Activated T-cell treated with anti-CD3 and anti-CD28 coated beads, Interleukin-2, amount 50 U/mL, for 24 hours (primary cell): ENCODE data around the gene KLHL29.

Source experiments
- DNase-seq: peaks from one replicate; pipeline ENCODE4 v3.0.0-alpha.2; 2020
- H3K27ac Mint-ChIP-seq: 2 replicates; pipeline ENCODE4 v1.8.0; 2020; ENCODE audit warnings: mild to moderate bottlenecking, mixed read lengths
- H3K27me3 Mint-ChIP-seq: 2 replicates; pipeline ENCODE4 v1.8.0; 2020; ENCODE audit warnings: mixed read lengths
- H3K36me3 Mint-ChIP-seq: 2 replicates; pipeline ENCODE4 v1.8.0; 2020; ENCODE audit warnings: low read depth, mixed read lengths
- H3K4me1 Mint-ChIP-seq: 2 replicates; pipeline ENCODE4 v1.8.0; 2020; ENCODE audit warnings: low read depth, mixed read lengths
- H3K4me3 Mint-ChIP-seq: 2 replicates; pipeline ENCODE4 v1.8.0; 2020; ENCODE audit warnings: mild to moderate bottlenecking, moderate library complexity, mixed read lengths
- H3K9me3 Mint-ChIP-seq: 2 replicates; pipeline ENCODE4 v1.8.0; 2020; ENCODE audit warnings: mixed read lengths

Gene KLHL29

DNA sequence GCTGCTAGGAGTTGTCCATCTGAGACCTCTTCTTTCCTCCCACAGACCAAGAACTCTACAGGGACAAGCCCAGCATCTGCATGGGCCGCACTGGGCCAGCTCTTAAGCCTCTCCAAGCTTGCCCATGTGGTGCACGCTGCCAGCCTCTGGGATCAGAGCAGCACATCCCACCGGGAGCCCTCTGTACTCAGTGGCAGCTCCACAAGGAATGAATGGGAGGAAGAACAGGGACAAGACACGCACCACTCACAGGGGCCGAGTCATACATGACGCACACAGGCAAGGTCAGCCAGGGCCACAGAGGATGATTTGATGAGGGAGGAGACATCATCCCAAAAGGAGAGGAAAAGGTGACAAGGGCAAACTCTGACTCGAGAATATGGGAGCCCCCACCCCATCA is 268.3 kb downstream of the KLHL29 start:
- H3K36me3 Mint-ChIP-seq, result no peaks in the 10 kb centered on the region
- H3K27ac Mint-ChIP-seq, result no peak overlapping the region
- no peak for DNase-seq
- peaks cover 2% of the 10 kb centered on the region for H3K4me1 Mint-ChIP-seq
- no peaks in the 10 kb centered on the region for H3K27me3 Mint-ChIP-seq
- H3K4me3 Mint-ChIP-seq, result no peak overlapping the region
- H3K9me3 Mint-ChIP-seq, result no peaks in the 10 kb centered on the region

- Mint-ChIP-seq H3K27me3 (no peaks in the 10 kb centered on the region), H3K9me3 (no peaks in the 10 kb centered on the region)
These were observed 269.8 kb downstream of the KLHL29 start for GRCh38 chr2:23654756-23655155.

DNA sequence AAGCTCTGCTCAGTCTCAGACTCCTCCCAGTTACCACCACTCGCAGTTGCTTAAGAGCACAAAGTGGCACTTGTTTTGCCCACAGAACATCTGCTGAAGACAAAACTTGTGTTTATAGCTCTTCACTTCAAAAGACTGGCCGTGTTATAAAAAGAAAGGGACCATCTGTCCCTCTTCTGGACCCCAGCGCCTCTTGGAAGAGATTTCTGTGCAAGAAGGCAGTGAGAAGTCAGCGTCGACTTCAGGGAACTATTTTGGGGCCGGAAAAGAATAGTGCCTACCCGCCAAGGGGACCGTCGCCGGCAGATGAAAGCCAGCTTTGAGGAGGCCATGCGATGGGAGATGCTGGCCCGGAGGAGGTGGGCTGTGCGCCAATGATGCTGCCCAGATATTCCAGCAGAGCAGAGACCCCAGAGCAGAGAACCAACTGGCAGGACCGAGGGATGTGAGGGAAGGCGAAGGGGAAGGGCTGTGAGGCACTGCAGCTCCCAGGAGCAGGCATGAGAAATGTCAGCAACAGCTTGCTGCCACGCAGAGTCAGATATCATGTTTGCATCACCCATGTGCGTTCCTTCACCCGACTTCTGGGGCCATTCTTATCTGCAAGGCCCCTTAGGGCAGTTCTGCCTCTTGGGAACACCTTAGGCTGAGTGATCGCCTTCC is 271.1 kb downstream of the KLHL29 start:
- Mint-ChIP-seq H3K27ac (no peak overlapping the region), H3K27me3 (no peaks in the 10 kb centered on the region), H3K4me1 (peaks cover 9% of the 10 kb centered on the region), H3K4me3 (no peak overlapping the region), H3K36me3 (no peaks in the 10 kb centered on the region), H3K9me3 (no peaks in the 10 kb centered on the region)
- DNase-seq, result no peak

More at GRCh38 chr2:23654756-23655155, 269.8 kb downstream of the KLHL29 start:
- DNase-seq, result no peak
- H3K36me3 Mint-ChIP-seq, result no peaks in the 10 kb centered on the region
- H3K4me3 Mint-ChIP-seq, result no peak overlapping the region
- H3K27ac Mint-ChIP-seq, result no peak overlapping the region
- H3K4me1 Mint-ChIP-seq, result peaks cover 9% of the 10 kb centered on the region

- Mint-ChIP-seq H3K4me1 (peaks cover 9% of the 10 kb centered on the region), H3K27ac (no peak overlapping the region), H3K36me3 (no peaks in the 10 kb centered on the region), H3K4me3 (no peak overlapping the region), H3K27me3 (no peaks in the 10 kb centered on the region), H3K9me3 (no peaks in the 10 kb centered on the region)
- no peak for DNase-seq
These were observed 271.6 kb downstream of the KLHL29 start for GRCh38 chr2:23656597-23656973.

- Mint-ChIP-seq H3K4me3 (no peak overlapping the region), H3K36me3 (no peaks in the 10 kb centered on the region), H3K27me3 (peaks cover 6% of the 10 kb centered on the region), H3K27ac (no peak overlapping the region), H3K4me1 (peaks cover 9% of the 10 kb centered on the region), H3K9me3 (no peaks in the 10 kb centered on the region)
- no peak for DNase-seq
These were observed 272.4 kb downstream of the KLHL29 start for GRCh38 chr2:23657371-23657770.

DNA sequence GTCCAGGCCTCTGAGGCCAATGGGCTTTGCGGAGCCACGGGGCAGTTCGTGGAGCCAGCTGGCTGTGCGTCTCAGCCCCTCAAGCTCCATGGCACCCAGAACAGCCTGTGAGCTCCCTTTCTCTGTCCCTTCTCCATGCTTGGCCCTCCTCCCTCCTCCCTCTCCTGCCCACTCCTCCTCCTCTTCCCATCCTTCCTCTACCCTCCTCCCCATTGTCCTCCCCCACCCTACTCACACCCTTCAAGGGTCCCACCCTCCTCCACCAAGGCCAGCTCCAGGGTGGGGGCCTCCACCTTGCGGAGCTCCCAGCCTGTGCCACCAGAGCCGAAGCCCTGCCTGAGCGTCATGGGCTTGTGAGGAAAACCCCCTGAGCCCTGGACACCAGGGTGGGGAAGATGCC is 273.0 kb downstream of the KLHL29 start:
- Mint-ChIP-seq H3K9me3 (no peaks in the 10 kb centered on the region), H3K27ac (no peak overlapping the region), H3K27me3 (peaks cover 10% of the 10 kb centered on the region), H3K36me3 (no peaks in the 10 kb centered on the region), H3K4me3 (no peak overlapping the region), H3K4me1 (peaks cover 9% of the 10 kb centered on the region)
- DNase-seq, result no peak

- Mint-ChIP-seq H3K4me1 (peaks cover 11% of the 10 kb centered on the region), H3K36me3 (no peaks in the 10 kb centered on the region), H3K27ac (peak overlapping the region; percentile 59), H3K27me3 (peaks cover 11% of the 10 kb centered on the region), H3K4me3 (peak overlapping the region; percentile 15), H3K9me3 (no peaks in the 10 kb centered on the region)
- DNase-seq, result peak; percentile 49
These were observed 273.5 kb downstream of the KLHL29 start for GRCh38 chr2:23658466-23658942.

- Mint-ChIP-seq H3K36me3 (no peaks in the 10 kb centered on the region), H3K27me3 (peaks cover 12% of the 10 kb centered on the region), H3K9me3 (no peaks in the 10 kb centered on the region), H3K4me3 (no peak overlapping the region), H3K27ac (no peak overlapping the region), H3K4me1 (peaks cover 11% of the 10 kb centered on the region)
- no peak for DNase-seq
These were observed 274.3 kb downstream of the KLHL29 start for GRCh38 chr2:23659328-23659727.

- peaks cover 15% of the 10 kb centered on the region for H3K27me3 Mint-ChIP-seq
- DNase-seq, result no peak
- H3K4me3 Mint-ChIP-seq, result no peak overlapping the region
- no peak overlapping the region for H3K27ac Mint-ChIP-seq
- H3K36me3 Mint-ChIP-seq, result no peaks in the 10 kb centered on the region
- peaks cover 11% of the 10 kb centered on the region for H3K4me1 Mint-ChIP-seq
- H3K9me3 Mint-ChIP-seq, result no peaks in the 10 kb centered on the region
These were observed 274.8 kb downstream of the KLHL29 start for GRCh38 chr2:23659773-23660172.

GRCh38 chr2:23660237-23660636 is 275.3 kb downstream of the KLHL29 start:
- no peaks in the 10 kb centered on the region for H3K36me3 Mint-ChIP-seq
- DNase-seq, result no peak
- no peak overlapping the region for H3K27ac Mint-ChIP-seq
- H3K9me3 Mint-ChIP-seq, result no peaks in the 10 kb centered on the region
- peaks cover 11% of the 10 kb centered on the region for H3K4me1 Mint-ChIP-seq
- H3K27me3 Mint-ChIP-seq, result peaks cover 15% of the 10 kb centered on the region
- no peak overlapping the region for H3K4me3 Mint-ChIP-seq

- H3K36me3 Mint-ChIP-seq, result no peaks in the 10 kb centered on the region
- no peak overlapping the region for H3K4me3 Mint-ChIP-seq
- peaks cover 15% of the 10 kb centered on the region for H3K27me3 Mint-ChIP-seq
- peaks cover 11% of the 10 kb centered on the region for H3K4me1 Mint-ChIP-seq
- no peaks in the 10 kb centered on the region for H3K9me3 Mint-ChIP-seq
- DNase-seq, result no peak
- H3K27ac Mint-ChIP-seq, result no peak overlapping the region
These were observed 276.5 kb downstream of the KLHL29 start for GRCh38 chr2:23661276-23662050.

DNA sequence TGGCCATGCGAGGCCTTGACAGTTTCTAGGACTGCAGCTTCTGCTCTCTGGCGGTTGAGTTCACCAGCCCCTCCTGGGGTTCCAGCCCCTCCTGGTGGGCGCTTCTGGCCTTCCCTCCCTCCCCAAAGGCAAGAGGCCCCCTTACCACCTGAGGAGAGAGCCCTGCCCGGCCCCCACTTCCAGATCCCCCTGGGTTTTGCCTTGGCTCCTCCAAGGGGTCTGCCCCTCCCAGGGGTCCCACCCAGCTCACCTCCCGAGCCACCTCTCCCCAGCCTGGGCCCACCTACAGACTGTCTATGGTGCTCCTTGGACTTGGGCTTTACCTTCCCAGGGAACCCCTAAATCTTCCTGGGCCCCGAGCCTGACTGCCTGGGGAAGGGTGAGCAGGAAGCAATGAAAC is 277.5 kb downstream of the KLHL29 start:
- H3K9me3 Mint-ChIP-seq, result no peaks in the 10 kb centered on the region
- no peaks in the 10 kb centered on the region for H3K36me3 Mint-ChIP-seq
- H3K4me1 Mint-ChIP-seq, result peaks cover 11% of the 10 kb centered on the region
- H3K27me3 Mint-ChIP-seq, result peaks cover 15% of the 10 kb centered on the region
- no peak overlapping the region for H3K4me3 Mint-ChIP-seq
- no peak overlapping the region for H3K27ac Mint-ChIP-seq
- DNase-seq, result no peak

DNA sequence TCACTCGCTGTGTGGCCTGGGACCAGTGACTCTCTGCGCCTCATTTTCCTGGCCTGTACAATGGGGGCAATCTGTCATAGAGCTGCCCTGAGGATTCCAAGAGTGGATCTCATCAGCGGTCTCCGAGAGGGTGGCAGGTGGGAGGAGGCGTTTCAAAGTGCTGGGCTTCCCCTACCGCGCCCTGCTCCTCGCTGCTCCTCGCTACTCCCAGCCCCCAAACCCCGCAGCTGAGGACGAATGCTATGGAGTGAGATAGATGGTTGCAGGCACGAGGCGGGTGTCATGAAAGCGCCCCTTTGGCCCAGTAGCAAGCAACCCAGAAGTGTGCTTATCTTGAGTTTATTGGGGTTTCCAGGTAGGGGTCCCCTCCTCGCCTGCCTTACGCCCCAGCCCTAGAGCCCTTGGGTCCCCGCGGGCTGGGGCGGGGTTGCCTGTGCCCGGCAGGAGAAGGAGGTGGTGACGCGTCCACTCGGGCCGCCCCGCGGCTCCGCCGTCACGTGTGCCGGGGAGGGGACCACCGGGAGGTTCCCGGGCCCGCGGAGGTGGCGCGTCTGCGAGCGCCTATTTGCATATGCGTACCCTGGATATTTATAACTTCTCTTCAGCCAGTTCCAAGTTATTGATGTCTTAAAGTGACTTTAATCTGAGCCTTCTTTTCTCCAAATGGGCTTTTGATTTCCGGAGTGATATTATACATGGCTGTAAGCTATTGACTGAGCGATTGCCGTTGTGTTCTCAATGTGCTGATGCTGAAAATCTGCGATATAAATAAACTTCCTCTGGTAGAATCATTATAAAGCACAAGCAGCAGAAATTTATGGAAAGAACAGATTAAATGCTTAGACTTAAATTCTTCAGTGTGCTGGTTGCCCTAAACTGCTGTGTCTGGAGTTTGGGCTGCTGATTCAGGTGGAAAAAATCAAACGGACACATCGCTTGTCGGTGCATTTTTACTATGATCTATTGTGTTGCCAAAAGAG is 278.3 kb downstream of the KLHL29 start:
- H3K4me1 Mint-ChIP-seq, result peaks cover 10% of the 10 kb centered on the region
- no peak for DNase-seq
- H3K4me3 Mint-ChIP-seq, result no peak overlapping the region
- no peaks in the 10 kb centered on the region for H3K36me3 Mint-ChIP-seq
- H3K9me3 Mint-ChIP-seq, result no peaks in the 10 kb centered on the region
- H3K27me3 Mint-ChIP-seq, result peaks cover 15% of the 10 kb centered on the region
- no peak overlapping the region for H3K27ac Mint-ChIP-seq

DNA sequence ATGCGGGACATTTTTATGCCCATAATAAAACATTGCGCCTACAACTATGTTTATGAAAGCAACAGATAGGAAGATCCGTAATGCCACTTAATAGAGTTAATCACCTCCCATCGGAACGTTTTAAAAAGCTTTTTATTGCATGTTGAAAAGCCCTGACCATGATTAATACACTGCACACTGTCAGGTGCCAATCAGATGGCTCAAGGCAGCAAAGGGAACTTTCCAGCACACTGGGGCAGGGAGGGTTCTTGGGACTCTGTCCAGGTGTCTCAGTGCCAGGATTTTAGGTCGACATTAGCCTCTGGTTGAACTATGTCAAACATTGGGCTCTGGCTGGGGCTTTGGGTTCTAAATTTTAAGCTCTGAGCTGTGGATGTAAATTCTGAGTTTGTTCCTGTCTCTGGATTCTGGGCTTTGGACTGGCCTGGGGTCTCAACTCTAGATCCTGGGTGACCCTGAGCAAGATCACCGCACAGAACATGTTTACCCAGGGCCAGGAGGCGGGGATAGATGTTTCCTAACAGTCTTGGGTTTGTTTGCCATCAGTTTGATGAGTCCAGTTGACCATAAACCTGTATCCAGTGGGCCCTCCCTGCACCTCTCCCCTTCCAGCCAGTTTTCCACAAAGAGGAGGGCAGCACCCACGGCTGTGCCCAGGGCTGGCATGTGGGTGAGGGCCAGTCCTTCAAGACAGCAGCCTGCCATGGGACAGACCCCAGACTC is 279.2 kb downstream of the KLHL29 start:
- peaks cover 2% of the 10 kb centered on the region for H3K4me1 Mint-ChIP-seq
- H3K27ac Mint-ChIP-seq, result no peak overlapping the region
- no peaks in the 10 kb centered on the region for H3K36me3 Mint-ChIP-seq

More for the DNA sequence above, 279.2 kb downstream of the KLHL29 start:
- Mint-ChIP-seq H3K9me3 (no peaks in the 10 kb centered on the region), H3K4me3 (no peak overlapping the region), H3K27me3 (peaks cover 15% of the 10 kb centered on the region)
- no peak for DNase-seq
